ENCODE data around the gene DAG1.

The DAG1 gene

GRCh38 chr3:49518441-49518840, 48.4 kb downstream of the DAG1 start:
- DNase-seq (ENCODE audit: low read depth): no peak

GRCh38 chr3:49519296-49519695, 49.2 kb downstream of the DAG1 start:
- DNase-seq (ENCODE audit: low read depth): no peak

GRCh38 chr3:49519916-49520385, 49.9 kb downstream of the DAG1 start:
- DNase-seq (ENCODE audit: low read depth): no peak

- no peak for DNase-seq (ENCODE audit: low read depth)
Measured at GRCh38 chr3:49523756-49524747, 54.0 kb downstream of the DAG1 start.

- DNase-seq (ENCODE audit: low read depth): no peak
Measured at GRCh38 chr3:49529567-49529966, 59.5 kb downstream of the DAG1 start.

- DNase-seq (ENCODE audit: low read depth): no peak
Measured at GRCh38 chr3:49530231-49530630, 60.2 kb downstream of the DAG1 start.

- DNase-seq (ENCODE audit: low read depth): no peak
Measured at GRCh38 chr3:49530701-49531100, 60.6 kb downstream of the DAG1 start.

- no peak for DNase-seq (ENCODE audit: low read depth)
Measured at GRCh38 chr3:49531218-49531617, 61.2 kb downstream of the DAG1 start.

GRCh38 chr3:49531715-49532114, 61.6 kb downstream of the DAG1 start:
- no peak for DNase-seq (ENCODE audit: low read depth)

GRCh38 chr3:49533031-49533430, 63.0 kb downstream of the DAG1 start:
- no peak for DNase-seq (ENCODE audit: low read depth)

- DNase-seq (ENCODE audit: low read depth): no peak
Measured at GRCh38 chr3:49533786-49534519, 63.9 kb downstream of the DAG1 start.

- no peak for DNase-seq (ENCODE audit: low read depth)
Measured at GRCh38 chr3:49534581-49535441, 64.7 kb downstream of the DAG1 start.

- DNase-seq (ENCODE audit: low read depth): no peak
Measured at GRCh38 chr3:49535971-49536874, 66.2 kb downstream of the DAG1 start.

- no peak for DNase-seq (ENCODE audit: low read depth)
Measured at GRCh38 chr3:49536875-49537533, 66.9 kb downstream of the DAG1 start.

GRCh38 chr3:49539659-49540560, 69.8 kb downstream of the DAG1 start:
- DNase-seq (ENCODE audit: low read depth): peak; percentile 83

GRCh38 chr3:49552087-49552486, 82.0 kb downstream of the DAG1 start:
- no peak for DNase-seq (ENCODE audit: low read depth)

GRCh38 chr3:49553324-49553691, 83.2 kb downstream of the DAG1 start:
- no peak for DNase-seq (ENCODE audit: low read depth)

- DNase-seq (ENCODE audit: low read depth): peak; percentile 84
Measured at GRCh38 chr3:49553692-49554632, 83.9 kb downstream of the DAG1 start, which contains the start of gene BSN. TSS of gene BSN (plus strand) at chr3:49554477. CDS start at chr3:49554603, 126 bp downstream.
